ENCODE measurements around the gene ETFRF1.

The ETFRF1 gene

GRCh38 chr12:25195056-25195971 is at the start of gene ETFRF1, which contains the start of gene DNAI7:
Gene ETFRF1, plus strand, starts transcription at chr12:25195237. Its CDS starts 8,720 bp downstream, at chr12:25203957.
Gene DNAI7, minus strand, starts transcription at chr12:25195160. Its CDS starts 82 bp downstream, at chr12:25195078.
- DNase-seq (ENCODE audit: low read depth in 2 of 2) = peak; percentile 95 to 96

- no peak for DNase-seq (ENCODE audit: low read depth in 2 of 2)
These were observed 48.4 kb upstream of the ETFRF1 start for GRCh38 chr12:25146686-25147085.

GRCh38 chr12:25151476-25151875 is 43.6 kb upstream of the ETFRF1 start:
- no peak for DNase-seq (ENCODE audit: low read depth in 2 of 2)

GRCh38 chr12:25152055-25152454 is 43.0 kb upstream of the ETFRF1 start:
- no peak for DNase-seq (ENCODE audit: low read depth in 2 of 2)

- no peak for DNase-seq (ENCODE audit: low read depth in 2 of 2)
These were observed 39.9 kb upstream of the ETFRF1 start for GRCh38 chr12:25155022-25155576.

GRCh38 chr12:25156061-25156460 is 39.0 kb upstream of the ETFRF1 start:
- no peak for DNase-seq (ENCODE audit: low read depth in 2 of 2)

- DNase-seq (ENCODE audit: low read depth in 2 of 2) = no peak
These were observed 32.2 kb upstream of the ETFRF1 start for GRCh38 chr12:25162866-25163265.

- DNase-seq (ENCODE audit: low read depth in 2 of 2) = no peak
These were observed 12.3 kb upstream of the ETFRF1 start for GRCh38 chr12:25182765-25183164.

- DNase-seq (ENCODE audit: low read depth in 2 of 2) = no peak
These were observed 10.9 kb upstream of the ETFRF1 start for GRCh38 chr12:25184132-25184531.

- no peak for DNase-seq (ENCODE audit: low read depth in 2 of 2)
These were observed 8.8 kb upstream of the ETFRF1 start for GRCh38 chr12:25186038-25186787.

- DNase-seq (ENCODE audit: low read depth in 2 of 2) = no peak
These were observed 8.1 kb upstream of the ETFRF1 start for GRCh38 chr12:25186788-25187402.

GRCh38 chr12:25187781-25188180 is 7.3 kb upstream of the ETFRF1 start:
- DNase-seq (ENCODE audit: low read depth in 2 of 2) = no peak

GRCh38 chr12:25189656-25190055 is 5.4 kb upstream of the ETFRF1 start:
- DNase-seq (ENCODE audit: low read depth in 2 of 2) = no peak

GRCh38 chr12:25190793-25191192 is 4.2 kb upstream of the ETFRF1 start:
- DNase-seq (ENCODE audit: low read depth in 2 of 2) = no peak

- DNase-seq (ENCODE audit: low read depth in 2 of 2) = no peak
These were observed 823 bp upstream of the ETFRF1 start for GRCh38 chr12:25194214-25194613.

GRCh38 chr12:25194722-25195055 is 348 bp upstream of the ETFRF1 start:
- no peak for DNase-seq (ENCODE audit: low read depth in 2 of 2)

GRCh38 chr12:25197608-25198007 is 2.6 kb downstream of the ETFRF1 start:
- DNase-seq (ENCODE audit: low read depth in 2 of 2) = no peak

GRCh38 chr12:25200703-25201102 is 5.7 kb downstream of the ETFRF1 start:
- DNase-seq (ENCODE audit: low read depth in 2 of 2) = no peak

- DNase-seq (ENCODE audit: low read depth in 2 of 2) = no peak
These were observed 7.1 kb downstream of the ETFRF1 start for GRCh38 chr12:25202137-25202536.

- no peak for DNase-seq (ENCODE audit: low read depth in 2 of 2)
These were observed 12.4 kb downstream of the ETFRF1 start for GRCh38 chr12:25207411-25207810.

- no peak for DNase-seq (ENCODE audit: low read depth in 2 of 2)
These were observed 12.8 kb downstream of the ETFRF1 start for GRCh38 chr12:25207846-25208245.

GRCh38 chr12:25208554-25208953 is 13.5 kb downstream of the ETFRF1 start:
- DNase-seq (ENCODE audit: low read depth in 2 of 2) = no peak

Data from stimulated activated CD4-positive, alpha-beta T cell treated with anti-CD3 and anti-CD28 coated beads, Interleukin-4, amount 100 ng/mL, for 48 hours (primary cell).